Measurements from ENCODE around the gene PDE1A. TPM values are rescaled to one million over a fixed set of nuclear protein-coding genes. Genes with fewer than 3 reads are reported as not detected.

PDE1A gene
- total and polyA plus RNA-seq, 2 experiments from 2014 or later: 1.0 to 4.7 TPM

DNA sequence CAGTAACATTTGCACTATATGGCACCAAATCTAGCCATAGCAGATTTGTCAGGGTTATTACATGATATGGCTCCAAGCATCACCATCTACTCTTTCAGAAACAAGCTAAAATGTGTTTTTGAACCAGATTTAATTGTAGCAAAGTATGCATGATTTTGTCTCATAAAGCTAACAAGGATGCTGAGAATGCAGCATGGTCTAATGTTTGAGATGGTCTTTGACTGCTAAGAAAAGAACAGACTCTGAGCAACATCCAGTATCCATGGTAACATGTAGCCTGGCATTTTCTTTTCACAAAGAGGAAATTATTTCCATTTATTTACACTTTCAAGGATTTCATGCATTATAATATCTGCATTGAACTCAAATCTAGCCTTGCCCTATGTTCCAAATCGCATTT lies 206.5 kb downstream of the PDE1A start:
- TF ChIP-seq EZH2 (IDR thresholded peaks at IDR 0.05; ENCODE audit: borderline replicate concordance) (no peak), CTCF (IDR thresholded peaks at IDR 0.05; ENCODE audit: poor library complexity) (no peak), EZH2phosphoT487 (IDR thresholded peaks at IDR 0.05; ENCODE audit: low read depth, severe bottlenecking, unreplicated experiment) (no peak)
- Histone ChIP-seq H3K27ac (no peak overlapping the region), H3K4me1 (ENCODE audit: insufficient read depth) (no peaks in the 10 kb centered on the region), H3K79me2 (no peaks in the 10 kb centered on the region), H3K27me3 (no peaks in the 10 kb centered on the region), H3K36me3 (replicated peaks; ENCODE audit: insufficient read depth, low read depth) (no peaks in the 10 kb centered on the region), H4K20me1 (ENCODE audit: insufficient read depth, poor library complexity, severe bottlenecking) (no peaks in the 10 kb centered on the region), H3K9me3 (ENCODE audit: low read depth) (no peaks in the 10 kb centered on the region), H3K4me3 (no peak overlapping the region), H3K4me2 (no peak overlapping the region), H3K9me2 (replicated peaks; ENCODE audit: insufficient read depth) (no peaks in the 10 kb centered on the region), H2AFZ (no peak overlapping the region)
- no peak for DNase-seq (ENCODE audit: low spot score)
- 81% methylated on average over 1 of the region's 1 CpG for WGBS (ENCODE audit: low lambda C conversion rate, missing lambda C conversion rate)

DNA sequence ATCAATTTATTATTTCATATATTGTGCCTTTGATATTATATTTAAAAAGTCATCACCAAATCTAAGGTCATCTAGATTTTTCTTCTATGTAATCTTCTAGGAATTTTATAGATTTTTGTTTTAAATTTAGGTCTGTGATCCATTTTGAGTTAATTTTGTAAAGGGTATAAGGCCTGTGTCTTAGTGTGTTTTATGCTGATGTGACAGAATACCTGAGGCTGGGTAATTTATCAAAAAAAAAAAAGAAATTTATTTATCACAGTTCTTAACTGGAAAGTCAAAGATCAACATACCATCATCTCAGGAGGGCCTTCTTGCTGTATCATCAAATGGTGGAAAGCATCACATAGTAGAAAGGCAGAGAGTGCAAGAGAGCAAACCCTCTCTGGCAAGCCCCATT lies 216.2 kb downstream of the PDE1A start:
- Histone ChIP-seq H2AFZ (no peak overlapping the region), H3K9me2 (replicated peaks; ENCODE audit: insufficient read depth) (no peaks in the 10 kb centered on the region), H3K27ac (no peak overlapping the region), H3K4me1 (ENCODE audit: insufficient read depth) (no peaks in the 10 kb centered on the region), H3K9me3 (ENCODE audit: low read depth) (no peaks in the 10 kb centered on the region), H4K20me1 (ENCODE audit: insufficient read depth, poor library complexity, severe bottlenecking) (no peaks in the 10 kb centered on the region), H3K4me2 (no peak overlapping the region), H3K36me3 (replicated peaks; ENCODE audit: insufficient read depth, low read depth) (no peaks in the 10 kb centered on the region), H3K79me2 (no peaks in the 10 kb centered on the region), H3K27me3 (no peaks in the 10 kb centered on the region), H3K4me3 (no peak overlapping the region)
- DNase-seq (ENCODE audit: low spot score): no peak
- no peak for TF ChIP-seq EZH2phosphoT487 (IDR thresholded peaks at IDR 0.05; ENCODE audit: low read depth, severe bottlenecking, unreplicated experiment)
- TF ChIP-seq EZH2 (IDR thresholded peaks at IDR 0.05; ENCODE audit: borderline replicate concordance): no peak
- TF ChIP-seq CTCF (IDR thresholded peaks at IDR 0.05; ENCODE audit: poor library complexity): no peak

DNA sequence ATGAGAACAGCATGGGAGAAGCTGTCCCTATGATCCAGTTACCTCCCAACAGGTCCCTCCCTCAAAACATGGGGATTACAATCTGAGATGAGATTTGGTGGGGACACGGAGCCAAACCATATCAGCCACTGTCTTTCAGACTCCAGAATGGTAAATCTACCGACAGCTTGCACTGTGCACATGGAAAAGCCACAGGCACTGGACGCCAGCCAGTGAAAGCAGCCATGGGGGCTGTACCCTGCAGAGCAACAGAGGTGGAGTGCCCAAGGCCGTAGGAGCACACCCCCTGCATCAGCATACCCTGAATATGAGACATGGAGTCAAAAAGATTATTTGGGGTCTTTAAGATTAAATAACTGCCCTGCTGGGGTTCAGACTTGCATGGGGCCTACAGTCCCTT lies 218.4 kb downstream of the PDE1A start:
- Histone ChIP-seq H3K27ac (no peak overlapping the region), H2AFZ (no peak overlapping the region), H3K9me2 (replicated peaks; ENCODE audit: insufficient read depth) (no peaks in the 10 kb centered on the region), H3K36me3 (replicated peaks; ENCODE audit: insufficient read depth, low read depth) (no peaks in the 10 kb centered on the region), H3K4me1 (ENCODE audit: insufficient read depth) (no peaks in the 10 kb centered on the region), H3K79me2 (no peaks in the 10 kb centered on the region), H3K27me3 (no peaks in the 10 kb centered on the region), H3K4me3 (no peak overlapping the region), H4K20me1 (ENCODE audit: insufficient read depth, poor library complexity, severe bottlenecking) (no peaks in the 10 kb centered on the region), H3K4me2 (no peak overlapping the region), H3K9me3 (ENCODE audit: low read depth) (no peaks in the 10 kb centered on the region)
- TF ChIP-seq EZH2 (IDR thresholded peaks at IDR 0.05; ENCODE audit: borderline replicate concordance): no peak
- no peak for TF ChIP-seq EZH2phosphoT487 (IDR thresholded peaks at IDR 0.05; ENCODE audit: low read depth, severe bottlenecking, unreplicated experiment)
- TF ChIP-seq CTCF (IDR thresholded peaks at IDR 0.05; ENCODE audit: poor library complexity): no peak
- 93% methylated on average over 4 of the region's 4 CpGs for WGBS (ENCODE audit: low lambda C conversion rate, missing lambda C conversion rate)
- no peak for DNase-seq (ENCODE audit: low spot score)
